Right lobe of liver (tissue), 4 donors: Measurements from ENCODE around the gene RAET1E.
"Not testable (repeated sequence)": the region's sequence is repeated elsewhere in the genome, so short reads cannot be mapped to it uniquely, and the experiment has no call there.

Experiments
- CTCF ChIP-seq, 4 donors: fragments of 200-600 bp in 3 of 4; fragments of 450-650 bp in 1 of 4; IDR thresholded peaks; one replicate each; pipeline versions ENCODE4 v1.5.1 to v1.8.0; 2016 to 2022; ENCODE audit warnings: antibody characterized with exemption in 4 of 4, mild to moderate bottlenecking in 2 of 4
- POLR2A ChIP-seq: fragments of 450-650 bp; IDR thresholded peaks from one replicate; pipeline ENCODE4 v1.6.1; 2017; ENCODE audit warnings: antibody characterized with exemption, mild to moderate bottlenecking
- donor health status: DM: no; HTN: no; CAD: no.
- donor health status: DM: no; HTN: no; CAD: no.
- donor health status: DM: no; HTN: yes; CAD: no.

GRCh38 chr6:149945276-149945675, 47.4 kb upstream of the RAET1E start:
- TF ChIP-seq POLR2A; CTCF (IDR thresholded peaks at IDR 0.05): not testable (repeated sequence)
